GM18868 (cell line): ENCODE data around the gene SYT12.
"Not testable (repeated sequence)": the region's sequence is repeated elsewhere in the genome, so short reads cannot be mapped to it uniquely, and the experiment has no call there.

Experiments used
- ATAC-seq: cut with Tn5 transposase; IDR thresholded peaks from one replicate; pipeline ENCODE4 v1.9.1; 2021; ENCODE audit warnings: mild to moderate bottlenecking, moderate library complexity; ENCODE audit not compliant: unreplicated experiment

The SYT12 gene

DNA sequence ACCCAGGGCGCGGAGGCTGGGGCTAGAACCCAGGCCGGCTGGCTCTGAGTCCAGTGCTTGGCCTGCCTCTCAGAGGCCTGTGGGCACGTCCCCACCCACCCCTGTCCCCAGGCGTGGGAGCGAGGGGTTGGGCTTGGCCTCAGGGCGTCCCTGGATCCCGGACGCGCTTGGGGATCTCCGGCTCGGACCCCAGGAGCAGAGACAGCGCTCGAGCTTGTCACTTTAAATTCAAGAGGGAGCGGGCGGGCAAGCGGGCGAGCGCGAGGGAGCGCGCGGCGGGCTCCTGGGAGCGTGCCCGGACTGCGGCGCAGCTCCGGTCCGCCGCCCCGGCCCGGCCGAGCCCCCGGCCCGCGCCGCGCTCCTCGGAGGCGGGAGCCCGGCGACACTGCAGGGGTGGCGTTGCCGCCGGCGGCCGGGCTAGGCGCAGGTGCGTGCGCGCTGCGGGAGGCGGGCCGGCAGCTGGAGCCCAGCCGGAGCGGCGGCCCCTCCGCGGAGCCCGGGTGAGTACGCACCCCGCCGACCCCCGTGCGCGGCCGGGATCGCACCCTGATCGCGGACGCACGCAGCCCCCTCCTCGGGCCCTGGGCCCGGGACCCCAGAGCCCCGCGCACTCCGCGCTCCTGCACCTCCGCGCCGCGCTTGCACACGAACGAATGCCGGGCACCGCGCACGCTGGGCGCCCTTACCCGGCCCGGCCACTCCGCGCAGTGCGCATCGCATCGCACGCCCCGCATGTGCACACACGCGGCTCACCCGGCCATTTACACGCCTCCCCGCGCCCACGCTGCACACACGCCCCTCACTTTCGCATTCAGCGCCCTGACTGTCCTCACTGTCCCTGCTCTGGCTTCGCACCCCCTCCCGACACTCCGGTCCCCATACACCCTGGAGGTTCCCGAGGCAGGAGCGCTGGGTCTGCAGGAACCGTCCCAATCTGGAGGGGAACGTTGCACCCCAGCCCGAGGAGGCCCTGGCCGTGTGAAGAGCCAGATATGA, at the start of gene SYT12:
Gene SYT12, plus strand, starts transcription at position 174 of the 996 bp plus-strand sequence. CDS start 7,011 bp downstream, outside the sequence.
- no peak for ATAC-seq

DNA sequence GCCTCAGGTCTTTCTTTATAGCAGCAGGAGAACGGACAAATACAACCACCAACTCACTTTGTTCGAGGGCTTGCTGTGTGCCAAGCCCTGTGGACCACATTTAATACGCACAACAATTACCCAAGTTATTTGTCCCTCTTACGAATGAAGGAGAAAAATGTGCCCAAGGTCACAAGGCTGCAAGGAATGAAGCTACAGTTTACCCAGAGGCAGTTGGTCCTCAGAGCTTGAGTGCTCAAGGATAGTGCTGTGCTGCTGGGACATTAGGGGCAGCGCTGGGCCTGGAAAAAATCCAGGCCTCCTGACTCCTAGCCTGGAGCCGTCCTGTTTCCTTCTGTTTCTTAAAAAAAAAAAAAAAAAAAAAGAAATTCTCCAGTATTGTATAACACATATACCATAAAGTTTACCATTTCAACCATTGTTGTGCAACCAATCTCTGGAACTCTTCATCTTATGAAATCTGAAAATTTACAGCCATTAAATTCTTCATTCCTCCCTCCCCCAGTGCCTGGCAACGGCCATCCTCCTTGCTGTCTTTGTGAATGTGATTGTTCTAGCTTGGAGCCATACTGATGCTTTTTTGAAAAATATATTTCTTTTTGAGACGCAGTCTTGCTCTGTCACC, 48.9 kb upstream of the SYT12 start:
- no peak for ATAC-seq

DNA sequence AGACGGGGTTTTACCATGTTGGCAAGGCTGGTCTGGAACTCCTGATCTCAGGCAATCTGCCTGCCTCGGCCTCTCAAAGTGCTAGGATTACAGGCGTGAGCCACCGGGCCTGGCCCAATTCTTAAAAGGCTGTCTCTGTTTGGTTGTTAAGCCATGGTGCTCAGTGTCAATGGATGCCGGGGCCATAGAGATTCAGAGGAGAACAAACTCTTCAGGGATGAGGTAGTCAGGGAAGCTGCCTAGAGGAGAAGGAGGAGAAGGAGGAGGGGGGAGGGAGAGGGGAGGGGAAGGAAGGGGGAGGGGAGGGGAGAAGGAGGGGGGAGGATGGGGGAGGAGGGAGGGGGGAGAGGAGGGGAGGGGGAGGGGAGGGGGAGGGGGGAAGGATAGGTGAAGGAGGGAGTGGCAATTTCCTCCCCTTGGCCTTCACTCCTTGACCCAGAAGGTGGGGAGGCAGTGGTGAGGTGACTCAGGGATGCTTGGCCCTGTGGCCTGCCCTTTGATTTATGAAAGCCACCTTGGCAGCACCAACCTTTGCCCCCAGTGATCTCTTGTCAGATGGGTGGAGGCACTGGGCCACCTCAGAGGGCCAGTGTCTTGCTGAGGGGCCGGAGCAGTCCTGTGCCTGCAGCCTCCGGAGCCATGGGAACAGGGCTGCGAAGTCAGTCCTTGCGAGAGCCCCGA, 48.1 kb upstream of the SYT12 start, which contains the start of gene C11orf86:
Gene C11orf86, plus strand, starts transcription at position 581 of the 681 bp plus-strand sequence. Its CDS starts 59 bp downstream, at position 640.
- no peak for ATAC-seq

- no peak for ATAC-seq
These were observed 47.4 kb upstream of the SYT12 start for GRCh38 chr11:66975405-66976027.

- no peak for ATAC-seq
These were observed 46.9 kb upstream of the SYT12 start for GRCh38 chr11:66976028-66976467.

GRCh38 chr11:66976925-66977324, 46.0 kb upstream of the SYT12 start:
- ATAC-seq, result no peak

GRCh38 chr11:66978229-66978628, 44.7 kb upstream of the SYT12 start:
- no peak for ATAC-seq

DNA sequence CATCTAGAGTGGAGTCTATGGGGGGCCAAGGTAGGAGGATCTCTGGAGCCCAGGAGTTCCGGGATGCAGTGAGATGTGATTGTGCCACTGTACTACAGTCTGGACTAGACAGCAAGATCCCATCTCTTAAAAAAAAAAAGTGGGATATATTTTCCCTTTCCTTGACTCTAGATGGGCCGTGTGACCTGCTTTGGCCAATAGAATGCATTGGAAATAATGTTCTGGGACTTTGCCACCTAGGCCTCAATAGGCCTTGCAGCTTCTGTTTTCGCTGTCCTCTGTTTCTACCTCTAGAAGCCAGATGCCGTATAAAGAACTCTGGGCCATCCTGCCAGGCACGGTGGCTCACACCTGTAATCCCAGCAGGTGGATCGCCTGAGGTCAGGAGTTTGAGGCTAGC, 44.2 kb upstream of the SYT12 start:
- no peak for ATAC-seq

DNA sequence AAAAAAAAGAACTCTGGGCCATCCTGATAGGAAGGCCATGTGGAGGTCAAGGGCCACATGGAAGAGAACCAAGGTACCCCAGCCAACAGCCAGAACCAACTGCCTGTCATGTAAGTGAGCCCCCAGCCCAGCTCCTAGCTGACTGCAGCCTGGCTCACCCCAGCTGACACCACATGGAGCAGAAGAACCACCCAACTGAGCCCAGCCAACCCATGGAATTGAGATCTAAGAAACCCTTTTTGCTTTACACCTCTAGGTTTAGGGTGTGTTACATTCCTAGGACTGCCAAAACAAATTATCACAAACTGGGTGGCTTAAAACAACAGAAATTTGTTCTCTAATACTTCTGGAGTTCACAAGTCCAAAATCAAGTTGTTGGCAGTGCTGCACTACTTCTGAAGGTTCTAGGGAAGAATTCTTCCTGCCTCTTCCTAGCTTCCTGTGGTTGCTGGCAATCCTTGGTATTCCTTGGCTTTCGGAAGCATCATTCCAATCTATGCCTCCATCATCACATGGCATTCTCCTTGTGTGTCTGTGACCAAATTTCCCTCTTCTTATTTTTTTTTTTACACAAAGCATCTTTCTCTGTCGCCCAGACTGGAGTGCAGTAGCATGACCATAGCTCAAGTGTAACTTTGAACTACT, 43.5 kb upstream of the SYT12 start:
- no peak for ATAC-seq

GRCh38 chr11:66981976-66982578, 40.9 kb upstream of the SYT12 start:
- no peak for ATAC-seq

DNA sequence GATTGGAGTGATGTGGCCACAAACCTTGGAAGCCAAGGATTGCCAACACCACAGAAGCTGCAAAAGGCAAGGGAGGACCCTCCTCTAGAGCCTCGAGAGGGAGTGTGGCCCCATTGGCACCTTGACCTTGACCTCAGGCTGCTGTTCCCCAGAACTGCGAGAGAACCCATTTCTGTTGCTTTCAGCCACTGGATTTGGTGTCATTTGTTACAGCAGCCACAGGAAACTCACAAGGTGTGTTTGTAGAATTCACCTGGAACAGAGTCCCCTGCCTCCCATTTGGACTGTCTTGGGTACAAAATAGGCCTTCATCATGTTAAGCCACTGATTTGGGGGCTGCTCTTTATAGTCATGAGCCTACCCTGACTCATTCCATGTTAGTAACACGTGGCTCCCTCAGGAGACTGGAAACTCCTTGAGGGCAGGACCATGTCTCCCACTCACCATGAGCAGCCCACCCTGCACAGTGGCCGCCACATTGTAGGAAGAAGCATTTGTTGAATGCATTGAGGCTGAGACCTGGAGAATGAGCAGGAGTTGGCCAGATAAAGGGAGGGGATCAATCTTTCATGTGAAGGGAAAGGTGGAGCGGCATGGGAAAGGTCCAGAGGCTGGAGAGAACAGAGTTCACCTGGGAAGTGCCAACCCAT, 39.5 kb upstream of the SYT12 start:
- ATAC-seq, result no peak

DNA sequence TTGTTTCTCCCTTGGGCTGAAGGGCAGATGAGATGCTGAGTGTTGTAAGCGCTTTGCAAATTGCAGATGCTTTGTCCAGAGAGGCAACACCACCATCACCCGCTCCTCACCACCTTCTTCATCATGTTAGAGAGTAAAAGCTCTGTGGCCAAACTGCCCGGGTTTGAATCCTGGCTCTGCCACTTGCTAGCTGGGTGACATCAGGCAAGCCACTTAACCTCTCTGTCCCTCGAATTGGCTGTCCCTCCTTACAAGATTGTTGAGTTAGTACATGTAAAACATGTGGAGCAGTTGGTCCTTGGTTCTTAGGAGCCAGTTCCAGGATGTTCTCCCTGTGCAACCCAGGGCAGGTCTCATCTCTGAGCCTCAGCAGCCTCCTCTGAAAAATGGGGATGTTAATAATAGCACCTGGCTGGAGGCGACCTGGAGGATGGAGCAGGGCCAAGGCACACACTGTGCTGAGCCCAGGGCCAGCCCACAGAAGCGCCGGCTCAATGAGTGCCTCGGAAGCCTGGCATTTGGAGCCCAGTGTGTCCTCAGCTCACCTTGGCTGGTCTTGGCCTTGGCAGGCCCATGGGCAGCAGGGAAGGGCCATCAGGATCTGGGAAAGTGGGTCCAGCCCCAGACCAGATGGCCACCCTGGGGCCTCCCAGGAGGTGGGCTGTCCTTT, 37.3 kb upstream of the SYT12 start:
- no peak for ATAC-seq

- ATAC-seq, result no peak
These were observed 36.8 kb upstream of the SYT12 start for GRCh38 chr11:66986178-66986545.

DNA sequence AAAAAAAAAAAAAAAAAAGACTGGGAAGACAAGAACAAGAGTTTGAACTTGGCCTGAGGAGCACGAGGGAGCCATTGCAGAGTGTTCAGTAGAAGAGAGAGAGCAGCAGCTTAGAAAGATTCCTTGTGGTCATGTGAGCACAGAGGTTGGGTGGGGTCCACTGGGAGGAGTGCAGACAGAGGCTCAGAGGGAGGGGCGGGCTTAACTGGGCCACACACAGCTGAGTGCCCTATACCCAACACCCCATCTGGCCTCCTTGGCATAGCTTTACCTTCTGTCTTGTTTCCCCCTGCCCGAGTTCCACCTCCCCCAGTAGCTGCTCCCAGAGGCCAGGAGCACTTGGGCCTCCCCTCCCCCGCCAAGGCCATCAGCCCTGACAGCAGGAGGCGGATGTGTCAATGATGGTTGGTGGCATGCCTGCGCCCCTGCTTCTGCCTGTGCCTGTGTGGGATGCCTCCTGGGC, 35.7 kb upstream of the SYT12 start:
- ATAC-seq, result no peak

DNA sequence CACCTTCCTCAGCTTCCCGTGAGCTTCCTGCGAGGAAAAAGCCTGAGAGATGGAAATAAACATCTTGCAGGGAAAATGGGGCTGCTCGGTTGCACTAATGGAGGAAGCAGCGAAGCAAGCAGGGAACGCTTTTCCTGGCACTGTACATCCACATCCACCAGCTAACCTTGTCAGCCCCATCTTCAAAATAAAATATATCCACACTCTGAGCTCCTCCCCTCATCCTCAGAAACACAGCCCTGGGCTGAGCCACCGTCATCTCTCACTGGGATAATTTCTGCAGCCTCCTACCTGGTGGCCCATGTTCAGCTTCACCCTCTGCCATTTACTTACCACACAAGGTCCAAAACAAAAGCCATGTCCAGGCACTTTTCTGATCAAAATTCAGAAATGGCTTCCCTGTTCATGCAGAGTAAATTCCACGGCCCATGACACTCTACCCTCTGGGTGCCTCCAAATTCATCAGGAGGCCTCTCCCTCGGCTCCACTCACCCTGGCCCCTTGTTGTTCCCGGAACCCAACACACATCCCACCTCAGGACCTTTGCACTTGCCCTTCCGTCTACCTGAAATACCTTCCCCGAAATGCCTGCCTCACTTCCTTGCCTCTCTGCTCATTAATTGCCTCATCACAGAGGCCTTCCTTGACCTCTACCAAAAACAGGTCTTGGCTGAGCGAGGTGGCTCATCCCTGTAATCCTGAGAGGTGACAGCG, 34.9 kb upstream of the SYT12 start:
- no peak for ATAC-seq

DNA sequence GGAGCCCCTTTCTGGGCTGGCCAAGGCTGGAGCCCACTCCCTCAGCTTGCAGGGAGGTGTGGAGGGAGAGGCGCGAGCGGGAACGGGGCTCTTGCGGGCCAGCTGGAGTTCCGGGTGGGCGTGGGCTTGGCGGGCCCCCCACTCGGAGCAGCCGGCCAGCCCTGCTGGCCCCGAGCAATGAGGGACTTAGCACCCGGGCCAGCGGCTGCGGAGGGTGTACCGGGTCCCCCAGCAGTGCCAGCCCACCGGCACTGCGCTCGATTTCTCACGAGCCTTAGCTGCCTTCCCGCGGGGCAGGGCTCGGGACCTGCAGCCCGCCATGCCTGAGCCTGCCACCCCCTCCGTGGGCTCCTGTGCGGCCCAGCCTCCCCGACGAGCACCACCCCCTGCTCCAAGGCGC, 34.2 kb upstream of the SYT12 start:
- ATAC-seq, result not testable (repeated sequence)

- ATAC-seq, result not testable (repeated sequence)
These were observed 33.6 kb upstream of the SYT12 start for GRCh38 chr11:66989360-66989759.

- ATAC-seq, result no peak
These were observed 30.9 kb upstream of the SYT12 start for GRCh38 chr11:66992041-66992440.
